Measurements from ENCODE around the gene CASQ2. TPM values are rescaled to one million over a fixed set of nuclear protein-coding genes. Genes with fewer than 3 reads are reported as not detected.

The CASQ2 gene
- polyA plus RNA-seq (2011; rRNA removed) (not detected in 2 replicates), polyA minus RNA-seq (2011; rRNA and poly(A)+ RNA removed) (not detected in 2 replicates)

- H3K9me3 ChIP-seq (ENCODE audit: control insufficient read depth, insufficient read depth, low read length), result no peaks in the 10 kb centered on the region
- DNase-seq (ENCODE audit: low read depth, low spot score), result no peak
- POLR2A ChIA-PET, result no interaction called here
- H3K4me3 ChIP-seq (ENCODE audit: low read depth, low read length), result no peak within 1 kb of the TSS
- H3K27me3 ChIP-seq (ENCODE audit: control insufficient read depth, insufficient read depth, low read length), result peaks cover 10% of the 10 kb centered on the region
- CTCF ChIA-PET, result interaction anchor here (3.5 kb wide), 1 partner anchor 62 kb away, joined by 22 read pairs; no protein-coding TSS in a partner anchor
- TF ChIP-seq CTCF (IDR thresholded peaks at IDR 0.05; ENCODE audit: low read depth, low read length), result no peak
- no peak within 1 kb of the TSS for H3K27ac ChIP-seq (ENCODE audit: low read depth, low read length)
These were observed at the start of gene CASQ2 for GRCh38 chr1:115768549-115768948. Gene CASQ2 (minus strand): TSS chr1:115768714. CDS start chr1:115768541, 173 bp downstream.

GRCh38 chr1:115815694-115816093, 47.2 kb upstream of the CASQ2 start:
- H3K27ac ChIP-seq (ENCODE audit: low read depth, low read length), result no peak overlapping the region

GRCh38 chr1:115814685-115815398, 46.3 kb upstream of the CASQ2 start:
- Histone ChIP-seq H3K4me3 (ENCODE audit: low read depth, low read length) (no peak overlapping the region), H3K27ac (ENCODE audit: low read depth, low read length) (no peak overlapping the region), H3K9me3 (ENCODE audit: control insufficient read depth, insufficient read depth, low read length) (no peaks in the 10 kb centered on the region), H3K27me3 (ENCODE audit: control insufficient read depth, insufficient read depth, low read length) (no peaks in the 10 kb centered on the region)
- no peak for DNase-seq (ENCODE audit: low read depth, low spot score)
- CTCF ChIA-PET, result no interaction called here
- POLR2A ChIA-PET, result no interaction called here
- no peak for TF ChIP-seq CTCF (IDR thresholded peaks at IDR 0.05; ENCODE audit: low read depth, low read length)

More at GRCh38 chr1:115815694-115816093, 47.2 kb upstream of the CASQ2 start:
- Histone ChIP-seq H3K9me3 (ENCODE audit: control insufficient read depth, insufficient read depth, low read length) (no peaks in the 10 kb centered on the region), H3K4me3 (ENCODE audit: low read depth, low read length) (no peak overlapping the region), H3K27me3 (ENCODE audit: control insufficient read depth, insufficient read depth, low read length) (no peaks in the 10 kb centered on the region)
- no peak for TF ChIP-seq CTCF (IDR thresholded peaks at IDR 0.05; ENCODE audit: low read depth, low read length)
- no peak for DNase-seq (ENCODE audit: low read depth, low spot score)
- POLR2A ChIA-PET, result no interaction called here
- CTCF ChIA-PET, result interaction anchor here (0.9 kb wide), 1 partner anchor 8 kb away, joined by 4 read pairs; no protein-coding TSS in a partner anchor

GRCh38 chr1:115813727-115814126, 45.2 kb upstream of the CASQ2 start:
- no peak overlapping the region for H3K4me3 ChIP-seq (ENCODE audit: low read depth, low read length)
- H3K27me3 ChIP-seq (ENCODE audit: control insufficient read depth, insufficient read depth, low read length), result peaks cover 2% of the 10 kb centered on the region
- no peak overlapping the region for H3K27ac ChIP-seq (ENCODE audit: low read depth, low read length)
- no peak for DNase-seq (ENCODE audit: low read depth, low spot score)
- no peak for TF ChIP-seq CTCF (IDR thresholded peaks at IDR 0.05; ENCODE audit: low read depth, low read length)
- CTCF ChIA-PET, result no interaction called here
- POLR2A ChIA-PET, result no interaction called here
- H3K9me3 ChIP-seq (ENCODE audit: control insufficient read depth, insufficient read depth, low read length), result no peaks in the 10 kb centered on the region

- no peak for TF ChIP-seq CTCF (IDR thresholded peaks at IDR 0.05; ENCODE audit: low read depth, low read length)
- ChIA-PET POLR2A (no interaction called here), CTCF (interaction anchor here (0.6 to 1.0 kb wide), 2 partner anchors 11 to 170 kb away, joined by 3 to 4 read pairs; no protein-coding TSS in a partner anchor)
- no peak overlapping the region for H3K4me3 ChIP-seq (ENCODE audit: low read depth, low read length)
- no peaks in the 10 kb centered on the region for H3K9me3 ChIP-seq (ENCODE audit: control insufficient read depth, insufficient read depth, low read length)
- H3K27ac ChIP-seq (ENCODE audit: low read depth, low read length), result no peak overlapping the region
- DNase-seq (ENCODE audit: low read depth, low spot score), result no peak
- H3K27me3 ChIP-seq (ENCODE audit: control insufficient read depth, insufficient read depth, low read length), result peaks cover 2% of the 10 kb centered on the region
These were observed 42.8 kb upstream of the CASQ2 start for GRCh38 chr1:115811140-115811828.

Data from AG04450 (cell line).